Activated CD4-positive, alpha-beta T cell treated with anti-CD3 and anti-CD28 coated beads for 48 hours (primary cell): ENCODE results near the gene SLC25A26.
A peak's percentile ranks its signal among the peaks of the same experiment; 100 is the strongest.

Source experiments
- DNase-seq: peaks from one replicate; pipeline ENCODE4 v3.0.0-alpha.2; 2020

The SLC25A26 gene

DNA sequence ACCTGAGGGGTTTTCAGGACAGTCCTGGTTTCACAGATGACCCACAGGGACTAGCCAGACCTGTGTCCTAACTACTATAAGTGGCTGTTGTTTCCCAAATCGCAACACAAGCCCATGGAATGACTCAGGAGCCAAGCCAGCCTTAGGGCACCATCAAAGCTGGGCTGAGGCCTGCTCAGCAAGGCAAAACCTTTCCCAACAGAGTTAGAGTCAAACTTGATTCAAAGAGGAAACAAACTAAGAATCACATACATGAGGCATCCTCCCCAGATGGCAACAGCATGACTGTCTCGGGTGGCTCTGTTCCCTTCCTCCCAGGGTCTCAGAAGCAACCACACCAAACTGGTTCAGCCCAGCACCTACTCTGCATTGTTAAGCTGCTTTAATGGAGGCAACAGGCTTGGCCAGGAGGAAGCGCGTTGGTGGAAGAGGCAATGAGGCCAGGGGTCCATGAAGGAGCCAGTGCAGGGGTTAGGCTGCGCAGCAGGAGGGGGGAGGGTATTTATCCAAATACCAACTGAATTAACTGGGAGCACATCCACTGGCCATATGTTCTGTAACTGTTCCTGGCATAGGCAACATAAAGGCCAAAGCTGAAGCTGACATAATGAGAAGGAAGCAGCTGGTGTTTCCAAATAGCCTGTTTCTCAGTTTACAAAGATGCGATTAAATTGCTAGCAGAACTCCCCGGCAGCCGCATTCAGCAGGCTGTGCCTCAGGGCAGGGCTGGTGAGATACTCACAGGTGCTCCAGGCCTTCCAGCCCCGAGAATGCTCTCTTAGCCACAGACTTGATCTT, 177.6 kb downstream of the SLC25A26 start:
- no peak for DNase-seq

DNA sequence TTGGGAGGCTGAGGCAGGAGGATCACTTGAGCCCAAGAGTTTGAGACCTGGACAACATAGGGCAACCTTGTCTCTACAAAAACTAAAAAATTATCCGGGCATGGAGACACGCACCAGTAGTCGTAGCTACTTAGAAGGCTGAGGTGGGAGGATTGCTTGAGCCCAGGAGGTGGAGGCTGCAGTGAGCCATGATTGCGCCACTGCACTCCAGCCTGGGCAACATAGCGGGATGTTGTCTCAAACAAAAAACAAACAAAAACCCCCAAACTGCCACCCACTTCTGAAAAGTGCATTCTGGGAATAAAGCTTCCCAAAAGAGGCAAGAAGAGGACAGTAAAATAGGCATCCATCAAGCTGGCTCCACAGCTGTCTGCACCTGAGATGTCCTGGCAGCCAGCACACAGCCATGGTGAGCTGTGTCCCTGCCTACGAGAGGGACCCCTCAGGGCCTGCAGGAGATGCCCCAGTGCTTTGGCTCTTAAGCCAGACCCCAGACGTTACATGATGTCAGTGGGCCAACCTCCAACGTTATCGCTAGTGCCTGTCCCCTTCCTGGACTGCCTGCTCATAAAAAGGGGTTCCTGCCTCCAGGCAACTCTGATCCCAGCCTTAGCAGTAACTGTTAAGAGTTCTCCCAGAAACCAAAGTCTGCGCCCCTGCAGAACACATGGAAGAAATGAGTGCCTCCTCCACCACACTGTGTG, 178.9 kb downstream of the SLC25A26 start:
- DNase-seq, result no peak

DNA sequence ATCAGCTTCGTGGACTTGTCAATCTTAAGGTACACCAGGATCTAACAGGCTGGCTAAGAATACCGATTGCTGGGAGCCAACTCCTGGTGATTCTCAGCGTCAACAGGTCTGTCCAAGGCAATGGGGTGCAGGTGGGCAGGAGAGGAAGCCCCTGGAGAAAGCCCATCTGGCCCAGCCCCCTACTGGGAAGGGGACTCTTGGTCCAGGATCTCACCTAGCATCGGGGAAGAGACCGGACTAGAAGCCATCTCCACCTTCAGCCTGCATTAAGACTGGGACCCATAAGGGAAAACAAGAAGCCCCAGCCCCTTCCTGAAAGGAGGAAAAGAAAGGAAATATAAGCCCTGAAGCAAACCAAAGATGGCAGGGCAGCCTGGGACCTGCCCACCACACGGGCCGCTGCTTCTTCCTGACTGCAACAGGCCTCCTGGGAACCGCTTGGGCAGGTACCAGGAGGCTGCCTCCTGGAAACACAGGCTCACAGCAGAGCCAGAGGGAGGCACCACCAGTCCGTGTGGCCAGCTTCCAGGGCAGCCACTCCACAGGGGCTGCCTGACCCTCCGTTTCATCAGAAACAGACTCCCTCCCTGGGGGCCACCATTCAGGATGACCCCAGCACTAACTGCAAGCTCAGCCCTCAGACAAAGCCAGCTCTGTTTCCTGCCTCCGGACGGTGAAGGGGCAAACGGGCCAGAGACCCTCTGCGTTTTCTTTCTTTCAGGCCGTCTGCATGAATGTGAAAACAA, 179.8 kb downstream of the SLC25A26 start:
- DNase-seq, result no peak

DNA sequence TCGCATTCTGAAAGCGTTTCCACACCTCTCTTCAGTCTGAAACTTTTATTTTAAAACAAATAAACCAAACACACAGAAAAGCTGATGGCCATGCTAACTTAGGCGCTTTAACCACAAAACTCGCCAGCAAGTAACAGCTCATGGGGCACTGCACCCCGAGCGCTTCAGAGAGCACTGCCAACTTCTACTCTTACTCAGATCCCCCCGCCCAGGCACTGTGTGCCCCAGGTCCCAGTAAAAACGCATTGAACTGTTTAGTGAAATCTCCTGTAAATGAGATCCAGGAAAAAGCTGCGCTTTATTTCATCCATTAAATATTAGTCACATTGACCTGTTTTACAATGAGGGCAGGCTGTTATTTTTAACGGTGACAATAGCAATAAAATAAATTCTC, 180.4 kb downstream of the SLC25A26 start:
- DNase-seq, result no peak

DNA sequence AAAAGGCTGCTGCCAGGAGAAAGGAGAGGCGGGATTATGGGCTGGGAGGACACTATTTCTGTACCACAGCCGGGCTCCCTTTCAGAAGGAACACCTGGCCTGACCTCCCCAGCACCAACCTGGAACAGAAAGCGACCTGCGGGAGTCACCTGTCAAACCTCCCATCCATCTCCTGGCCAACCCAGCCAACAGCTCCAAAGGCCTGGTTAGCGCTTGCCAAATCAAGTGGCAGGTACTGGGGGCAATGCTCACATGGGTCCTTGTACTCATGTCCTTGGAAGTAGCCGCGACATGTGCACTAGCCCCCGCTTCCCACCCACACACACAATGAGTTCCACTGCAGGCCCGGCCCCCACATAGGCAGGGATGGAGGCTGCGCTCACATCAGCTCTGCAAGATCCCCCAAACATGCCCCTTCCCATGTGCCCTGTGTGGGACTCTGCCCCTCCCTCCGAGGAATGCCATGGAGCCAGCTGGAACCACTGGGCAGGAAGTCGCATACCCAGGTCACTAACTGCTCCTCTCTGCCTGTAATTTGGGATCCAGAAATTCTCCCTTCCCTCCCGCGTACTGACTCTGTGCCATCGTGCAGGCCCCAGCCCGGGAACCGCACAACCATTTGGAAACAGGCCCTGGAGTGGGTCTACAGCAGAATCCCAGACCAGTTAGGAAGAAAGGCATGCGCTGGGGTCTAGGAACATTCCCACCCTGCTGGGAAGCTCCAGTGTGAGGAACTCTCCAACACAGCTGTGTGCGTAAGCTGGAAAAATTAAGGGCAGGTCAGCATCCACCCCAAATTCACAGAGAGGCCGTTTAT, 181.1 kb downstream of the SLC25A26 start:
- DNase-seq, result no peak

DNA sequence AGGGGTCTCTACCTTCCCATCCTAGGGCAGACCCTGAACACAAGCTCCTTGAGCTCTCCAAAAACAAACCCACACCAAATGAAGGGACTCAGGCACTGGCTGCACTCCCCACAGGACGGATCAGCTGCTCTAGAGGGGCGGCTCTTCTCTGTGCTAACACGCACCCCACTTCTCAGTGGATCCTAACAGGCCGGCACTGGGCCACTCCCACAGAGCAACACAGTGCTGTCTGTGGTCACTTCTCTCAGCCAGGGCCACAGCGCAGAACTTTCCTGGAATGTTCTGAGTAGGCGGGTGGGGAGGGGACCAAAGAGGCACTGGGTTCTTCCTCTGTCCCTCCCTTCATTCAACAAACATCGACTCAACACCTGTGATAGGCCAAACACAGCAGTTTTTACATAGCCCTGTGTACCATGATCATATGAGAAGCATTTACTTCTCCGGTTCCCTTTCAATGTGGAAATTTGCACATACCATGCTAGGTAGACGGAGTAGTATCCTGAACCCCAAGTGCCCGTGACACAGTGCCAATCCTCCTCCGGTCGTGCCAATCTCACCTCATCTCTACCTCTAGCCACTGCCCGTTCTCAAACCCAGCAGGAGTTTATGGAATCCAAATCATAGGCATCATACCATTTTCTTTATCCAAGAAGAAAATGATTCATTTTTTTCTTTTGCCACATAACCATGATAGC, 181.9 kb downstream of the SLC25A26 start:
- DNase-seq, result no peak

DNA sequence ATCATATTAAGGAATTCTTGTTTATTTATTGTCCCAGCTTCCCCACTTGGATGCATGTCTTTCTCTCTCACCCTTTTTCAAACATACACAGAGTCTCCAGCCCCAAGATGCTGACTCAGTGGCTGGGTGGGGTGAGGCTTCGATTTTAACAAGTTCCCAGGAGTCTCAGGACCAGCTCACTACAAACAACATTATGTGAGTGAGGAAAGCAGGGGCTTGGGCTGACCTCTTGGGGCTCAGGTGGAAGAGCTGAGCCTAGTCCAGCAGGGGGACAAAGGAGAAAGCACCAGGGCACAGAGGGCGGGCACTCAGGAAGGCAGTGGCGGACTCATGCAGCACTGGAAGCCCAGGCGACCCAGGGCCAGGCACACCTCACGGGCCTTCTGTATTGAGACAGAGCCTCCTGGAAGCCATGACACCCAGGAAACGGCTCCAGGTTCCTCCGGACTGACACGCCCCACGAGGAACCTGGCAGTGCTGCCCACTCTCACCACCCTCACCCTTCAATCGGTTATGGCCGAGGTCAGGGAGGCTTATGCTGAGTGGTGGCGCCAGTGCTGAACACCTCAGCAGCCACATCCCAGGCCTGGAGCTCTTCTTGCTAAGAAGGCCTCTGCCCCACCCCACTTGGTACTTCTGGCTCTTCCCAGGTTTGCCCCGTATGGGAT, 182.7 kb downstream of the SLC25A26 start:
- DNase-seq, result no peak

DNA sequence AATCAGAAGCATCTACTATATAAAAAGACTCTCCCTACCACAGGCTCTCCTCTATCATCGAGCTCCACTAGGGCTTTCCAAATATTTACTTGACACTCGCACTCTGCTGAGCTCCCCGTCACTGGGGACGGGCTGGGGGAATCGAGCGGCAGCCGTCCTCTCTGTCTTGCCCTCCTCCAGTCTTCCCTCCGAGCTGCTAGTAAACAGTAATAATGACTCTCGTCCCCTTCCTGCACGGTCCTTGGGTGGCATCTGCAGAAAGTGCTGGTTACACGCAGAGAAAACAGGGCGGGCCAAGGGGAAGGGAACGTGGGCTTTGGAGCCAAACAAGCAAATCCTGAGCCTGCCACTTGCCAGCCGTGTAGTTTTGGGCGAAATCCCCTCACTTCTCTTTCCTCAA, 183.4 kb downstream of the SLC25A26 start:
- no peak for DNase-seq

DNA sequence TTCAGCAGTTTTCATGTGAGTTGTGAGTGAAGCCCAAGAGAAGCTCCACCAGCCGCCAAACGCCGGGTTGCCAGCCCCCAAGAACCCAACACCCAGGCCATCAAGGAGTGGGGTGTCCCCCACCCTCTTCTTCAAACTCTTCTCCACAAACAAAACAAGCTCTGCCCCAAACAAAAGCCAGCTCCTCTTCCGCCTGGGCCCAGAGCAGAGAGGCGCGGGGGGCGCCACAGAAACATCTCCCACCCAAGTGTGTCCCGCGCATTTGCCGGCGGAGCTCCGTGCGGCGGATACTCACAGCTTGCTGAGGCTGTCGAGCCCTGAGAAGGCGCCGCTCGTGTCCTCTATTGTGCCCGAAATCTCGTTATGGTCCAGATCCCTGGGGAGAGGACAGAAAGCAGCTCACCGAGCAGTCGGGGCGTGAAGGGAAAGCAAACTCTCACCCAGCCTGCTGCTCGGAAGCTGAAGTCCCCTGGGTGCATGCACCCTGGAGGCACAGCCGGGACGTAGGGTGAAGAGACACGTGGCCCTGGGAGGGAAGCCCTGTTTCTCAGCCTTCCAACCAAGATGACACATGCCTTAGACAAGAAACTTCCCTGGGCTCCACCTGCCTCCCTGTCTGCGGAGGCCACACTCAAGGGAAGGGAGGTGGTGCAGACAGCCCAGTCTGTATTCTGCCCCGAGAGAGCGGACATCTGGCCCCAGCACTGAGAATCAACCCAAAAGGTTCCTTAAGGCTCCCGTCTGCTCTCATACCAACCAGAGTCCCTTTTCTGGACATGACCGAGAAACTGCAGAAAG, 184.3 kb downstream of the SLC25A26 start:
- no peak for DNase-seq

DNA sequence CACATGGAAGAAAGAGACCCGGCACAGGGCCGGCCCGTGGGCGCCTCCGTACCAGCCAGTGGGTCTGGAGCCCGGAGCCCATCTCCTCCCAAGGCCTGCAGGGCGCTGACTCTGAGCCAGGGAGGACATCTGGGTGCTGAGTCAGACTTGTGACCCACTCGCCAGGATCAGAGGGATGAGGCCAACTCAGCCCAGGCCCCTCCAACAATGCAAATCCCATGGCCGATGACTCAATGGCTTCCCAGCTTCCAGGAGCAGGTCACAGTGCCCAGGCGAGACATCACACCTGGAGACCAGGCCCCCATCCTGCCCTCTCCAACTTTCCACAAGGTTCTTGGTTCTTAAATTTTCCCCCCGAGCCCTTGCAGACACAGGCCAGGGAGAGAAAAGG, 184.9 kb downstream of the SLC25A26 start:
- no peak for DNase-seq

DNA sequence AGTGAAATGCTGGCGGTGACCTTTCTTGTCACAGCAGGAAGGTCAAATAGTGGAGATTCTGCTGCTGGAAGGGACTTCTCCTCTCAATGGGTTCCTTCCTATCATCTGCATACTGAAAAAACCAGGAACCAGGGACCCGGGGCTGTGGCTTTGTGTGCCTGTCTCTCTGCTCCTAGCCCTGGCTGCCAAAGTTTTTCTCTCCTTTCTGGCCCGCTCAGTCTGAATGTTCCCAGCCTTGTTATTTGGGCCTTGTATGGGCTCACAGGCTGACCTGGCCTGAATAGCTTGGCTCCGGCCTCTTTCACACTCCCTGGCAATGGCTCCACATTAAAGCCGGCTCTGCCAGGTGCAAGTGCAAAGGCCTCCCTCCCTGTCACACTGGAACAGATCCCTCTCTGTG, 185.4 kb downstream of the SLC25A26 start:
- DNase-seq, result no peak

DNA sequence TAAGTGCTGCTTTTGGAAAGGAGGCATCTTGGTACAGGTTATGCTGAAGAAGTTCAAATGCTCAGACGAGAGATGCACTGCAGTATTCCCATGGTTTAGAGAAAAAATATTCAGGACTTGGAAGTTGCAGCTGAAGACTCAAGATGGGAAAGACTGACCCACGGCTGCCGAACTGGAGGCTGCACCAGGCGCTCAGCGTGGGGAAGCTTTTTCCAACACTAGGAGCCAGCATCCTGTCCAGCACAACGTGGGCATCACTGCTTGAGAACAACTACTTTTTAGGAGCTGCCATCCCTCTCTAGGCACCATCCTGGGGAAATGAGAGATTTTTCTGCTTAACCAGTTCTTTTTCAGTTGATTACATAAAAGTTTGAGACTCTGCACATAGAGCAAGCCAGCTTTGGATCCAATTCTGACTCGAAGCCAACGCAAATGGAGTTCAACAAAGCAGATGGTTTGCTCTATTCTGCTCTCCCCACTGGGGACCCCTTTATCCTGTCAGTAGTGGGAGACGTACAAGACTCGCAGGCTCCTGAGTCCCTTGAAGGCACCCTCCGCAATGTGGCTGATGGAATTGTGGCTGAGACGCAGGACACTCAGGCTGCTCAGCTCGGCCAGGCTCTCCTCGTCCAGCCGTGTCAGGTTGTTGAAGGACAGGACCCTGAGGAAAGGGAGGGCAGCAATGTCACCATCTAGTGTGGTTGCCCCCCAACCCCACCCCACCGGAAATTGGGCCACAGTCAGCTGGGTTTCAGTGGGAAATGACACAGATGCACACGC, 186.2 kb downstream of the SLC25A26 start:
- no peak for DNase-seq

DNA sequence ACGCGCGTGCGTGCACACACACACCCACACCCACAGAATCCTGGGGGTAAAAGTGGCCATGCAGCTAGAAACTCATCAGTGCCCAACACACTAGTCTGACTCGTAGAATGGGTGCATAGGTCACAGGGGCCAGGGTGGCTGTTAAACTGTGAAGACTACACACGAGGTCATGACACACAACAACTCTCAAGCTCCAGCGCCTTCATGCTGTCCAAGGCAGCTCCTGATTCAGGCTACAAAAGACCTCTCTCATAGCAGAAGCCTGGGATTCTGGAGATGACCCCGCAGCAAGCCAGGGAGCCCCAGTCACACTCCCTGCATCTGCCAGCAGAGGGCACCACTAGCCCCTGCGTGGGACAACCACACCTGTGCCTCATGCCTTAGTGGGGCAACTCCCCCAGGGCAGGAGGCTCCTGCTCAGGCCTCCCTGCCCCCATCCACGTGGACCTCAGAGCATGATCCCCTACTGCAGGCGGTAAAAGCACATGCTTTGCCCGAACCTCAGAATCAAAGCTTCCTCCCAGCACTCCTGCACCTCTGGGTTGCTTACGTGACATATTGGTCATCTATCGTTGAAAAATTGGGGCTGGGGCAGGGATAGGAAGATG, 186.9 kb downstream of the SLC25A26 start:
- peak; percentile 84 for DNase-seq

DNA sequence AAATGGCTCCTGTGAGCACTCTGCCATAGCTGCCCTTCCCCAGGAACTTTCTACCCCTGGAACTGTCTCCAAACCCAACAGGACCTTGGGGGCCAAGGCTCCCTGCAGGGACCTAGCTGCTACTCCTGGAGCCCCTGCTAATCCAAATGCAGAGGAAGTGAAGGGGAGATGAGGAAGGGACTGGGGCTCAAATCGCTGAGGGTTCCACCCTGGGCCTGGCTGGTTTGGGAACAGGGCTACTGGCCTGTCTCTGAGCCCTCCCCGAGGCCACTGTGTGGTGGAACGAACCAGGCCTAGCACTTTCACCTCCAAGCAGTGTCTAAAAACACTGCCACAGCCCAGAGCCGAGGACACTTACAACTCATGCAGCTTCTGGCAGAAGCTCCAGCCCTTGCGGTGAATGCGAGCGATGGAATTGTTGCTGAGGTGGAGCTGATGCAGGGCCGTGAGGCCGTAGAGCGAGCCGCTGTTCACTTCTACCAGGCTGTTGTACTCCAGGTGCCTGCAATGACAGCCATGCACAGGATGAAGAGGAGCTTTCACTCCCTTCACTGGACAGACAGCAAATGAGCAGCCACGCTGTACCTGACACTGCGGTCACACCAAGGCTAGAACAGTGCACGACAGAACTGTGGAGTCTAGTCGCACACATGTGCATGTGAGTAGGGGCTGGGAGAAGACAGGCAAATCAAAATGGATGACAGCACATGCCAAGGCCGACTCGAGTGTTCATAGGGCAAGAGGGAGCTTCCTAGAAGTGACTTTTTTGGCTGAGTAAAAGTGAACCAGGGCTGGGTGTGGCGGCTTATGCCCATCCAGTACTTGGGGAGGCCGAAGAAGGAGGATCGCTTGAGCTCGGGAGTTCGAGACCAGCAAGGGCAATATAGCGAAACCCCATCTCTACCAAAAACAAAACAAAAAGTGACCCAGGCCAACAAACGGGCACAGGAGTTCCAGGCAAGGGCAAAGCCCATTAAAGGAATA, 189.3 kb downstream of the SLC25A26 start:
- DNase-seq, result no peak

DNA sequence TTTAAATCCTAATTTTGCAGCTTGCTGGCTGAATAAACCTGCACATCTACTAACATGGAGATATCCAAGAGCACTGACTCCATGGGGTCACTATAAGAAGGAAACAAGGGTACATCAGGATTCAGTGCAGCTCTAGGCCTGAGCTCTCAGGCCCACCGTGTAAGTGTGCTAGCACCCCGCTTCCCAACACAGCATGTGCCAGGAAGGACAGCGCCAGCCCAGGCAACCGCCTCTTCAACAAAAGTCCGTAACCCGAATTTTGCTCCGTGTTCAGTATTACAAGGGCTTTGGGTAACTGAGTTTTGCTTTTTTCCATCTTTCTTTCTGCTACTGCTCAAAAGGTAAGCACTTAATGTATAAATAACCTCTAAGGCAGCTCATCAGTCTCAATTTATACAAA, 190.2 kb downstream of the SLC25A26 start:
- DNase-seq, result no peak

DNA sequence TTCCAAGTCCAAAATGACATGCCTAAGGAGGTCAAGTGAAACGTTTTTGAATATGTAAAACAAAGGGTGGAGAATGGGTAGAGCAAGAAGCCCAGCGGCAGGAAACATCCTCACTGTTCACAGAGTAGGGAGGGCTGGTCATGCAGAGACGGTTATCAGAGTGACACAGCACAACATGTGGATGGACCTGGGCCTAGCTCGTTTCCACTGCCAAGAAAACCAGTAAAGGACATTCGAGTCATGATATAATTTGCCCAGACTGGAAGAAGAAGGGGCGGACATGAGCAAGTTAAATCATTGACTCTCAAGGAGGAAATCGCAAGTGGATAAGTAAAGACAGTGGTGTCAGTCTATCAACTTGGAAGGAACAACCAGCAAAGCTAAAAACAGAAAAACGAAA, 190.7 kb downstream of the SLC25A26 start:
- no peak for DNase-seq

DNA sequence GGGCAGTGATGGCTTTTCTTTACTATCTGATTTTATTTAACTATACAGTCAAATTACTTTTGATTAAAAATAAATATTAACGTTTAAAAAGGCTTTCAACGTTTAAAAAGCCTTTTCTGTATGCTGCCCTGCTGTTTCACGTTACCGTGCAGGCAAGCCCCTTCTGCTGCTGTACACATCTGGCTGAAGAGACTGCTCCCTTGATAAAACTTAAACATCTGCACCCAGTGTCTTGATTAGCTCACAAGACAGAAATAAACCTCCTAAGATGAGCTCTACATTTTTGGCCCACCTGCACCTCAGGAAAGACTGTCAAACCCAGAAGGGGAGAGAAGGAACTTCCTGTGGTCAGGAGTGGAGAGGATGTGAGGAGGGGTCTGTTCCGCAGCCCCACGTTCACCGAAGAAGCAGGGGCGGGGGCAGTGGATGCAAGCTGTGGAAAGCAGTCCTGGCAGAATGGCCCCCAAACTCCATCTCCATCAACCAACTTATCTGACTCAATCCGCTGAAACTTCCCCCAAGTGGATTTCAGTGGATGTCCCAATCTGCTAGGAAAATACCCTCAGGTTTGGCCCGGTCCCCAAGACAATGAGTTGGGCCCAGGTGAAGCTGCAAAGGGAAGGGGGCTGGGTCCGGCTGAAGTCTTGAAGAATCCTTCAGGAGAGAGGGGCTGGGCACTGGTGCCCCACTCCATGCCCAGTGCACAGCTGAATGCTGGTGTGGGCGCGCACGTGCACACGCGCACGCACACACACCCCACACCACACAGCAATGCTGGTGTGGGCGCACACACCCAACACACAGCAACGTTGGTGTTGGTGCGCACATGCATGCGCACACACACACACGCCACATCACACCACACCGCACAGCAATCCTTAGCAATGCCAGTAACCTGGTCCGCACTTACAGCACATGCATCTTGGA, 191.4 kb downstream of the SLC25A26 start:
- DNase-seq, result no peak
